Gastrocnemius medialis (tissue), 4 donors: Measurements from ENCODE around the gene COL9A3. TPM values are rescaled to one million over a fixed set of nuclear protein-coding genes. Genes with fewer than 3 reads are reported as not detected.

ENCODE experiments used
- ATAC-seq, 2 donors: fragments of 150-250 bp; one replicate each; pipeline ENCODE4 v1.9.1; 2016
- DNase-seq, 2 donors: peaks; one replicate each; pipeline ENCODE4 v3.0.0-alpha.2; 2019
- H3K27ac ChIP-seq, 4 donors: fragments of 200-600 bp; sonication (generic); 1 replicate in 1 of 4; 2 replicates in 3 of 4; pipeline ENCODE4 v1.5.1; 2016 to 2018; ENCODE audit warnings: mild to moderate bottlenecking in 2 of 4, moderate library complexity in 1 of 4
- H3K27me3 ChIP-seq, 3 donors: fragments of 200-600 bp; sonication (generic) in 2 of 3; 1 replicate in 1 of 3; 2 replicates in 2 of 3; pipeline versions ENCODE4 v1.5.1 to v1.6.0; 2016 to 2019; ENCODE audit warnings: mild to moderate bottlenecking in 1 of 3, moderate library complexity in 1 of 3
- H3K36me3 ChIP-seq, 2 donors: fragments of 200-600 bp; sonication (generic) in 1 of 2; one replicate each; pipeline ENCODE4 v1.5.1; 2017 to 2018
- H3K4me1 ChIP-seq, 2 donors: fragments of 200-600 bp; sonication (generic) in 1 of 2; one replicate each; pipeline ENCODE4 v1.5.1; 2016 to 2017; ENCODE audit warnings: mild to moderate bottlenecking in 2 of 2
- H3K4me3 ChIP-seq, 4 donors: fragments of 200-600 bp; sonication (generic) in 3 of 4; 1 replicate in 1 of 4; 2 replicates in 3 of 4; pipeline ENCODE4 v1.5.1; 2016 to 2019; ENCODE audit warnings: mild to moderate bottlenecking in 2 of 4
- H3K9me3 ChIP-seq, 3 donors: fragments of 200-600 bp; sonication (generic) in 2 of 3; 1 replicate in 1 of 3; 2 replicates in 2 of 3; pipeline ENCODE4 v1.5.1; 2016 to 2019
- CTCF ChIP-seq, 5 experiments: fragments of 450-650 bp in 3 of 5; fragments of 200-600 bp in 2 of 5; sonication (generic) in 2 of 5; IDR thresholded peaks in 4 of 5; conservative IDR thresholded peaks in 1 of 5; 1 replicate in 4 of 5; 2 replicates in 1 of 5; pipeline ENCODE4 v1.5.1; 2016 to 2019; ENCODE audit warnings: antibody characterized with exemption in 5 of 5, mild to moderate bottlenecking in 3 of 5, moderate library complexity in 3 of 5
- POLR2A ChIP-seq, 2 donors: fragments of 450-650 bp; IDR thresholded peaks; one replicate each; pipeline ENCODE4 v1.6.1; 2017; ENCODE audit warnings: antibody characterized with exemption in 2 of 2, mild to moderate bottlenecking in 2 of 2, moderate library complexity in 2 of 2
- in situ Hi-C, 4 donors: fragments of 200-750 bp; cut with MboI; loops; one replicate each; pipeline versions ENCODE4 v1.15.0 to v1.8.0; 2017; ENCODE audit warnings: low sequenced_read_pairs in 4 of 4
- intact Hi-C: fragments of 100-400 bp; cut with DNase I; formaldehyde crosslinking; loops from one replicate; pipeline ENCODE4 v1.15.1; 2023; ENCODE audit warnings: low total_unique reads
- total RNA-seq, 4 donors: library from RNA; depleted of rRNA; stranded (reverse); fragments of >200 nt; gene quantifications; one replicate each; pipeline versions ENCODE4 v1.1.0 to v1.2.3, GENCODE V29; 2016

Gene COL9A3
- total RNA-seq, 4 donors from 2014 or later: 0.41 to 4.1 (median 1.6) TPM

GRCh38 chr20:62804021-62804626, 12.7 kb upstream of the COL9A3 start:
- DNase-seq: no peak
- in situ Hi-C loops: loop anchor here in 2 of 4 donors (10.0 kb wide), 2 partner anchors 129 to 299 kb away; no protein-coding TSS in a partner anchor
- Histone ChIP-seq H3K4me3 (peak overlapping the region; percentile 63 to 94 (median 76)), H3K36me3 (peaks cover 0 to 28% of the 10 kb centered on the region in 2 donors), H3K27ac (peak overlapping the region; percentile 67 to 82 (median 72)), H3K9me3 (no peaks in the 10 kb centered on the region), H3K4me1 (peaks cover 28 to 56% of the 10 kb centered on the region in 2 donors), H3K27me3 (no peaks in the 10 kb centered on the region)
- intact Hi-C loops: loop anchor here (1.0 to 10.0 kb wide), 2 partner anchors 10 to 499 kb away; partner anchors contain the start of gene ADRM1
- no peak for ATAC-seq
- TF ChIP-seq CTCF (IDR thresholded peaks at IDR 0.05 in 4 of 5, conservative IDR thresholded peaks at IDR 0.05 in 1 of 5) (no peak), POLR2A (IDR thresholded peaks at IDR 0.05) (no peak)

- H3K9me3 ChIP-seq: no peaks in the 10 kb centered on the region
Observed at GRCh38 chr20:62804627-62805154, 12.2 kb upstream of the COL9A3 start, which contains the start of gene OGFR. OGFR (plus strand) TSS chr20:62804835; CDS start chr20:62804860, 25 bp downstream.

GRCh38 chr20:62805155-62805710, 11.6 kb upstream of the COL9A3 start:
- ATAC-seq (peak in 1 of 2 donors; percentile 19), DNase-seq (no peak)
- intact Hi-C loops: loop anchor here (5.0 to 10.0 kb wide), 2 partner anchors 303 to 500 kb away; partner anchors contain the start of gene ADRM1
- Histone ChIP-seq H3K27me3 (no peaks in the 10 kb centered on the region), H3K36me3 (peaks cover 0 to 28% of the 10 kb centered on the region in 2 donors), H3K27ac (peak overlapping the region; percentile 67 to 82 (median 72)), H3K9me3 (no peaks in the 10 kb centered on the region), H3K4me3 (peak overlapping the region; percentile 63 to 94 (median 76)), H3K4me1 (peaks cover 28 to 56% of the 10 kb centered on the region in 2 donors)
- in situ Hi-C loops: loop anchor here in 3 of 4 donors (5.0 to 10.0 kb wide), 3 partner anchors 130 to 300 kb away; no protein-coding TSS in a partner anchor
- TF ChIP-seq POLR2A (IDR thresholded peaks at IDR 0.05) (no peak), CTCF (IDR thresholded peaks at IDR 0.05 in 4 of 5, conservative IDR thresholded peaks at IDR 0.05 in 1 of 5) (no peak)

More at GRCh38 chr20:62804627-62805154, 12.2 kb upstream of the COL9A3 start, which contains the start of gene OGFR:
- peaks cover 0 to 28% of the 10 kb centered on the region in 2 donors for H3K36me3 ChIP-seq
- ATAC-seq (peak; percentile 40 to 49), DNase-seq (peak in 1 of 2 donors; percentile 49)
- peaks cover 28 to 56% of the 10 kb centered on the region in 2 donors for H3K4me1 ChIP-seq
- H3K27me3 ChIP-seq: no peaks in the 10 kb centered on the region
- intact Hi-C loops (loop anchor here (1.0 to 10.0 kb wide), 3 partner anchors 10 to 500 kb away; partner anchors contain the start of gene ADRM1), in situ Hi-C loops (loop anchor here in 3 of 4 donors (5.0 to 10.0 kb wide), 3 partner anchors 130 to 300 kb away; no protein-coding TSS in a partner anchor)
- H3K27ac ChIP-seq: peak within 1 kb of the TSS; percentile 67 to 82 (median 72)
- TF ChIP-seq CTCF (IDR thresholded peaks at IDR 0.05 in 4 of 5, conservative IDR thresholded peaks at IDR 0.05 in 1 of 5) (no peak), POLR2A (IDR thresholded peaks at IDR 0.05) (peak; percentile 60 to 72)
- peak within 1 kb of the TSS; percentile 63 to 94 (median 76) for H3K4me3 ChIP-seq

DNA sequence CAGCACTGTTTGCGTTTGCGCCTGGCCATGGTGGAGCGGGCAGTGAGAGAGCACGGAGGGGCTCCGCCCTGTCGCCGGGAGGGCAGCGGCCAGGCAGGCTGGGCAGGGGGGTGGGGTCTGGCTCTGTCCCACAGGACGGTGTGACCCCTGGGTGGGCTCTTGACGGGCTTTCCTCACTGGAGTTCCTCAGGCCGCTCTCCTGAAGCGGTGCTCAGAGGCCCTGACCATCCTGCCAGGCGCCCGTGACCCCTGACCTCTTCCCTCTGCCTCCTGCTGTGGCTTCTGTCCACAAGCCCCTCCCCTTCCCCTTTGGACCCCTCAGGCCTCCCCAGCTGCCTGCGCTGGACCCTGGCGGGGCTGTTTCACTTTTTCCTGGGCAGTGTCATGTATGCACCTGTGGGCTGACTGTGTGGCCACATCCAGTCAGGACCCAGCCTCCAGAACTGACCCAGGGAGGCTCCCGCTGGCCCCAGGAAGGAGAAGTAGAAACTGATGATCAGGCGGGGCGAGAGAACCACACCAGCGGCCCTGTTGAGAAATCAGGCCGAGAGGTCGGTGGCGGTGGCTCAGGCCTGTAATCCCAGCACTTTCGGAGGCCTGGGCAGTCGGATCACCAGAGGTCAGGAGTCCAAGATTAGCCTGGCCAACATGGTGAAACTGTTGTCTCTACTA, 11.0 kb upstream of the COL9A3 start:
- in situ Hi-C loops: loop anchor here in 3 of 4 donors (5.0 to 10.0 kb wide), 3 partner anchors 131 to 301 kb away; no protein-coding TSS in a partner anchor
- Histone ChIP-seq H3K27ac (peak overlapping the region; percentile 67 to 82 (median 72)), H3K27me3 (no peaks in the 10 kb centered on the region), H3K9me3 (no peaks in the 10 kb centered on the region), H3K4me1 (peaks cover 28 to 52% of the 10 kb centered on the region in 2 donors), H3K4me3 (peak overlapping the region; percentile 63 to 94 (median 76)), H3K36me3 (peaks cover 0 to 30% of the 10 kb centered on the region in 2 donors)
- intact Hi-C loops: loop anchor here (5.0 to 10.0 kb wide), 2 partner anchors 304 to 501 kb away; partner anchors contain the start of gene ADRM1
- peak in 1 of 2 donors; percentile 35 for ATAC-seq
- peak in 1 of 2 donors; percentile 73 for DNase-seq
- TF ChIP-seq POLR2A (IDR thresholded peaks at IDR 0.05): peak in 1 of 2 donors; percentile 37
- TF ChIP-seq CTCF (IDR thresholded peaks at IDR 0.05 in 4 of 5, conservative IDR thresholded peaks at IDR 0.05 in 1 of 5): no peak
